Ureter (tissue), 1 donor: ENCODE measurements around the gene ILF2. TPM values are rescaled to one million over a fixed set of nuclear protein-coding genes. Genes with fewer than 3 reads are reported as not detected.
A peak's percentile ranks its signal among the peaks of the same experiment; 100 is the strongest.

ENCODE experiments used
- DNase-seq: peaks from one replicate; pipeline ENCODE4 v3.0.0-alpha.2; 2020; ENCODE audit warnings: low spot score
- total RNA-seq: library from RNA; stranded (reverse); gene quantifications from one replicate; pipeline ENCODE4 v1.2.4, GENCODE V29; 2023
- donor health status: DM: yes; HTN: yes; CAD: no.

The ILF2 gene
- total RNA-seq, 1 donor from 2014 or later: 131 TPM

DNA sequence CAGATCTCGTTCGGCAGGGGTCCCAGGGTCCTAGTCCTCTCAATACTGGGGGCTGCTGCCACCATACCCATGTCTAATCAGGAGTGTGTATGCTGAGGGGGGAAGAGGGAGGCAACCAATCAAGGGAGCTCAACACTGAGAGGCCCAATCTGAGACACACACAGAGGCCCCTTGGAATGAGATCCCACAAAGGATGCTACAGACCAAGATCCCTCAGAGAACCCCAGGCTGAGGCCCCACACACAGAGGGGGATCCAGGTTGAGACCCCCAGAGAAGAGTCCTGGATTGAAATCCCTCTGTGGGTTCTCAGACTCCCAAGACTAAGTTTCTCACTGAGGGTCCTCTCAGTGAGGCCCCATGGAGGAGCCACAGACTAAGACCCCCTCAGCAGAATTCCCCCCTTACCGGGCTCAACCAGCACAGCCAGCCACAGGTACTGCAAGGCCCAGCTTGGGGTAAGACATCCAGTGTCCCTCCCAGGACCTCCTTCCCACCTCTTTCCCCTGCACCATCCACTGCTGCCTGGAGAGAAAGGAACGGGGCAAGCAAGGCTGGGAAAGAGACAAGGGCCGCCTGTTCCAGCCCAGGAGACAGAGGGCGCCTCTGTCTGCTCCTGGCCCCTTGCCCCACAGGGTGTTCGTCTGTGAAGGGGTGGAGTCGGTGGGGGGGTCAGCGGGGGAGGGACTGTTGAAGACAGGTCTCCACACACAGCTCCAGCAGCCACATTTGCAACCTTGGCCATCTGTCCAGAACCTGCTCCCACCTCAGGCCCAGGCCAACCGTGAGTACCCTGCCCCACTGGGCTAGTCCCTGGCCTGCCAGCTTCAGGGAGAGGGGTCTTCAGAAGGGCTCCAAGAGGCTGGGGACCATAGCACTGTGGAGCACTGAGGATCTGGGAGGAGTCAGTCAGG lies 42.8 kb downstream of the ILF2 start, which contains the start of gene S100A1:
Gene S100A1, plus strand, starts transcription at position 720 of the 912 bp plus-strand sequence. CDS start 2,088 bp downstream, outside the sequence.
- no peak for DNase-seq

DNA sequence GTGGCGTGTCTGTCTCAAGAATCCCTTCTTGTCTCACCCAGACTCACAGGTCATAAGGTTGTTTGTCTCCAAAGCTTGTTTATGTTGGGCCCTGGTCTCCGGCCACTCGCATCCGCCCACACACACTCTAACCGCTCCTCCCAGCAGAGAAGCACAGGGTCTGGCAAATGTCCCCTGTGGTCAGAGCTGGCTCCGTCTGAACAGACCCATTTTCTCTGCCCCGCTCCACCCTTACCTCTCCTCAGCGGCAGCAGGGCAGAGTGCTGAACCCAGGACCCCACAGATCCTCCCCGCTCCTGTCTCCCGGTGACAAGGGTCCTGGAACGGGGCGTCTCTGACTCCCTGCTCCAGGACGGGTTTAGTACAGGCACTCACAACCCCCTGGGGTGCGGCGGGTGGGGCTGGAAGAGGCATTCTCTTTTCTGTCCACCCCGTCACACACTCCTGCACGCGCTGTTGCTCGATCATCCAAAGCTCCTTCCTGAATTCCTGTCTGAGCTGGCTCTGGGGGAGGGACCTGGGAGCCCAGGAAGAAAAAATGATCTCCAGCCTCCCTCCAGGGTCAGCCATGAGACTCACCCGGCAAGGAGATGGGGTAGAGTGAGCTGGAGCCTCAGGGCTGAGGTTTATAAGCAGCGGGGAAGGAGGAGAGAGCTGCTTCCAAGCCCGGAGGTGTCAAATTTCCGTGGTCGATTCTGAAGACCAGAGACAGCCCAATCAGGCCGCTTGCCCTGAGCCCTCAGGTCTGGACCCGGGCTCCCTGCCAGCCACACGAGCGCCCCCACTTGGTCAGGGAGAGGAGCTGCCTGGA lies 43.7 kb downstream of the ILF2 start, which contains the start of gene S100A13:
Gene S100A13, minus strand, starts transcription at position 602 of the 811 bp plus-strand sequence. CDS start 1,033 bp downstream, outside the sequence.
- DNase-seq: peak; percentile 81

DNA sequence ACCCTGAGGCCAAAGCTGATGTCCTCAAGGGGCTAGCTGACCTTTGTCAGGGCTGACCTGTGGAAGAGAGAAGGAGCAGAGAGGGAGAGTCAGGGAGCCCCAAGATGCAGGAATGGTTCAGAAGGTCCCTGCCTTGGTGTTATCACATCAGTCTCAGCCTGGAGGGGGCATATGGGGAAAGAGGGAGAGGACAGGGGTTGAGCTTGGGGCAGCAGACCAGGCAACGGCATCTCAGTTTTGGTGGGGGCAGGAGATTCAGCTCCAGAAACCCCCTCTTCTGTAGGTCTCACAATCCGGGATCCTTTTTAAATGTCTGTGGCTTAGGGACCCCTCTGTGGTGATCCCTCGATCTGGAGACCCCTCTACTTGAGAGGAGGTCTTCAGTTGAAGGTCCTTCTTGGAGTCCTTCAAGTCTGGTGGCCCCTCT lies 44.3 kb downstream of the ILF2 start:
- no peak for DNase-seq

DNA sequence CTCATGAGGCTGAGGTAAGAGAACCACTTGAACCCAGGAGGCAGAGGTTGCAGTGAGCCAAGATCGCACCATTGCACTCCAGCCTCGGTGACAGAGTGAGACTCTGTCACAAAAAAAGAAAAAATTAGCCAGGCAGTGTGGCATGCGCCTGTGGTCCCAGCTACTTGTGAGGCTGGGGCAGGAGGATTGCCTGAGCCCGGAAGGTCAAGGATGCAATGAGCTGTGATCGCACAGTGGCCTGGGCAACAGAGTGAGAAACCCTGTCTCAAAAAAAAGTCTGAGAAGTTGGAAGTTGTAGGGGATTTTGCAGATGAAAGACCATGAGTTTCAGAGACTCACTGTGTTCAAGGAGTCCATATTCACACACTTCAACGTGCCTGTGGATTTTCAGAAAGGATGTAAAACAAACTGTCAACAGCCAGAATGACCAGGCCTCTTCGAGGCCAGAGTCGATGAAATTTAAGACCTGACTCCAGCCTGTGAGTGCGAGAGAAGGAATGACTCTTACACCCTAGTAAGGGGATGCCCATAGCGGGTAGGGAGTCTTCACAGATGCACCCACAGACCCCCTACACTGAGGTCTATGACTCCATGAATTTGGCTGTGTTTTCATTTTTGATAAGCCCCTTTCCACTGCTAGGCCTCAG lies 45.7 kb downstream of the ILF2 start:
- no peak for DNase-seq

DNA sequence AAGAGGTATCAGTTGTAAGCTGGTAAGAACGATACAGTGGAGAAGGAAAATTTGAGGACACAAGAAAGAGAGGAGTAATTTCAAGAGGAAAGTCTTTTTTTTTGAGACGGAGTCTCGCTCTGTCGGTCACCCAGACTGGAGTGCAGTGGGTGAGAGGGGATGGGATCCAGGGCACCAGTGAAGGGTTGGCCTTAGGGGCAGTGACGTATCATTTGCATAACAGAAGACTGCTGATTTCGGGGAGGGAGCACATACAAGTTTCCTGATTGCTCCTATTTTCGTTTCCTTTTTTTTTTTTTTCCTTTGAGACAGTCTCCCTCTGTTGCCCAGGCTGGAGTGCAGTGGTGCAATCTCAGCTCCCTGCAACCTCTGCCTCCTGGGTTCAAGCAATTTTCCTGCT lies 47.7 kb downstream of the ILF2 start:
- no peak for DNase-seq

DNA sequence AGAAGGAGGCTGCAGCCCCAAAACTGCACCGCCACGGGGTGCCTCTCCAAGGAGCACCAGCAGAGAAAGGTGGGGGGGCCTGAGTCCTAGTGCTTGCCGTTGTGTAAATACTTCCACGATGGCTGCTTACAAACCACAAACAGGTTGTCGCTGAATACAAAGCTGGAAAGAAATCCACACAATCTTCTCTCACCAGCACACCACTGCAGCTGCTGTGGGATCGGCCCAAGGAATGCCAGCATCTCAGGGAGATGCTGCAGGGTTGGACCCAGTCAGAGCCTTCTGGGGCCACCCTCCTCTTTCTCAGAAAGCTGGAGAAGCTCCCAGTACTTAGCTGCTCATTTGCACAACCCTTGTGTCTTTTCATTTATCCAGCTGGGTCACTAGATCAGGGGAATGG lies 51.6 kb downstream of the ILF2 start:
- DNase-seq: no peak

DNA sequence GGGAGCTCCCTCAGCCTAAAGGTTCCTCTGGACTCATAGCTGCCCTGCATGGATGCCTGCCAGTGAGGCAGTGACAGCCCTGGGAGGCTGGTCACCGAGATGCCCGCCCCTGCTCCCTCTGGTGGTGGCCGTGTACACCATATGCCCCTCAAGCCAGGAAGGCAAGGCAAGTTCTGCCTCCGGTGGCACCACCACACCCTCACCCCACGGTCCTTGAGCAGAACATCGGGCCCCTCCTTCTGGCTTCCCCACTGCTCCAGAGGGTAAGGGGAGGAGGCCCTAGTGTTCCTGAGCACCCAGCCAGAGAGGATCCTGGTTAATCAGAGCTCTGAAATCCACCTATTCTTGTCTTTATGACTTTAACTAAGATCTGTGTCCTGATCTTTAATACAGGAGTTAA lies 53.1 kb downstream of the ILF2 start:
- peak; percentile 75 for DNase-seq

DNA sequence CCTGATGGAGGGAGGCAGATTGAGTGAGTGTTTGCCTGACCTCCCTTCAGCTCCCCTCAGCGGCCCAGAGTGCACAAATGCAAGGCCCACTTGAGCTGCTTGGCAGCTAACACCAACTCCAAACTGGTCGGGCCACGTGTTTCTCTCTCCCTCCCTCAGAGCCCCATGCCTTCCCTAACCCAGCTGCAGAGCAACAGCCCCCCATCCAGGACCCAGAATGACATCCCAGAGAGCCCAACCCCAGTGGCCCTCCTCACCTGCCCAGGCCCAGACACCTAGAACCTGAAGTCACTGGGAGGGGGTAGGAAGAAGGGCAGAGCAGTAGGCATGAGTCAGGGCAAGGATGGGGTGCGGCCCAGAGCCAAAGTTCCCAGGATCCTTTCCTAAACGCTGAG lies 53.9 kb downstream of the ILF2 start:
- no peak for DNase-seq

DNA sequence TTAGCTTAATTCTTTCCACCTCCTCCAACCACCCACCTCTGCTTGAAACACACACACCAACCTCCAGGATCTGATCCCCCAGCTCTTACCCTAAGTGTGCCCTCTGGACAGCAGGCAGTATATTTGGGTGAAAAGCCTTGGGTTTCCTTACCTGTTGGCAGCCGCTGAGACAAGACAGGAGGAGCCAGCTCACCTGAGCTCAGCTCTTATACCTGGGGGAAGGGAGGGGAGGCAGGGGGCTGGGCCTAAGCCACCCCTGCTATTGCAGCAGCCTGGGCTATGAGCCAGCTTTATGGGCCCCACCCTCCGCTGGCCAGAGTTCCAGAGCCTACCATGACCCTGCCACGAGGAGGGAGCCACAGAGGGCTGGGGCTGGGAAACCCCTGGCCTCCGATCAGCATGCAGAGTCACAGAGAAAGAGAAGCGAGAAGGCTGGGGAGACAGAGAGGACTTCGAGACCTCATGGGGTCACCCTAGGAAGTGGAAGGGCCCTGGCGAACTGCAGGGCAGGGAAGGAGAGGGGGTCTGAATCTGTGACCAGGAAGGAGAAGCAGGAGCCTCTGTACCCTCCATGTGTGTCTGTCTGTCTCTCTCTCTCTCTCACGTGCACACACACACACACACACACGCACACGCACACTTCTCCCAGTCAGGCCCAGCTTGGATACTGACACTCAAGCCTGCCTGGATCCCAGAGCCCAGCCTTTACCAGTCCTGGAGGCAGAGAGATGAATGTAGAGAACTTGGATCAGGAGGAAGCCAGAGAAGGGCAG lies 54.5 kb downstream of the ILF2 start, which contains the start of gene S100A14:
Gene S100A14, minus strand, starts transcription at position 182 of the 773 bp plus-strand sequence. CDS start 467 bp downstream, outside the sequence.
- DNase-seq: peak; percentile 77

DNA sequence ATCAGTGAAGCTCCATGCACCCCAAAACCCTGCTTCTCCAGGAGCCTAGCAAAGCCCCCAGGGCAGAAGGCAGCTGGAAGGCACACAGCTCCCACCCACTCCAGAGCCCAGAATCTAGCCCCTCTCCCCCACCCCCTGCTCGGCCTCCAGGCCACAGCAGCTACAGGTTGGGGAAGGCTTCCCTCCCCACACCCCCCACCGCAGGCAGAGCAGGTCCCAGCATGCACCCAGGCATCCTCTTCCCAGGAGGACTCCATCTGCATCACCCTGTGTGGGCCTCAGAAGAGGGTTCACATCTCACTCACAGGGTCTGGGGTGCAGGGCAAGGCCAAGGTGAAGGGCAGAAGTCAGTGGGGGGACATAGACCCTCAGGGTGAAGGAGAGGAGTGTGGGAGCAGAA lies 55.4 kb downstream of the ILF2 start:
- DNase-seq: no peak

DNA sequence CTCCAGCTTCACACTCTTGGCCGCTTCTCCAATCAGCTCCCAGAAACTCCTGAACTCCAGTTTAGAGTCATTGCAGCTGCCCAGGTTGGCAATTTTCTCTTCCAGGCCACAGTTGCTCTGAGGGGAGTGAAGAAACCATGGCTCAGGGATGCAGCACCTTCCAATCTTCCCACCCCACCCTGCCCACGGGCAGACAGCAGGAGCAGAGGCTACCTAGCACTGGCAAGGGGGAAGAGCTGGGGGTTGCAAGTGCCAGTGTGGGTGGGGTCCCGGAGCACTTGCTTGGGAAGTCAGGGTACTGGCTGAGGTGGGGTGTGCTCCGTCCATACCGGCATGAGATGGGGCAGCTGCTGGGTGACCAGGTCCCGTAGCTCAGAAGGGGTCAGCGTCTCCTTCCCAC lies 55.9 kb downstream of the ILF2 start:
- no peak for DNase-seq

DNA sequence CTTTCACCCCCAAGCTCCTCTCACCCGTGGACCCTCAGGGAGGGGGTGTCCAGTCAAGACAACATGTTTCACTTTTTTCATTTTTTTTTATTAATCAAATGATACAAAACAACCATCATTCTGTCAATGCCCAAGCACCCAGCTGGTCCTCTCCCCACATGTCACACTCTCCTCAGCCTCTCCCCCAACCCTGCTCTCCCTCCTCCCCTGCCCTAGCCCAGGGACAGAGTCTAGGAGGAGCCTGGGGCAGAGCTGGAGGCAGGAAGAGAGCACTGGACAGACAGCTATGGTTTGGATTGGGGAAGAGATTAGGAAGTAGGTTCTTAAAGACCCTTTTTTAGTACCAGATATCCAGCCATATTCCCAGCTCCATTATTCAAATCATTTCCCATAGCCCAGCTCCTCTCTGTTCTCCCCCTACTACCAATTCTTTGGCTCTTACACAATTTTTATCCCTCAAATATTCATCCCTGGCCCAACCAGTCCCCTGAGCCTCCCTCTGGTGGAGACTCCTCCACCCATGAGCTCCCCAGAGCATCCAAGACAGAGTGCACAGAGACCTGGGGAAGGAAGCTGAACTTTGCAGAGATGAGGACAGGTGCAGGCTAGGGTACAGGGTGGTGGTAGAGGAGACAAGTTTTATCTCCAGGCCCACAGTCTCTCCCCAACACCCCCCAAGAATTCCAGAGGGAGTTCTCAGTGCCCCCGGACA lies 56.4 kb downstream of the ILF2 start:
- no peak for DNase-seq

DNA sequence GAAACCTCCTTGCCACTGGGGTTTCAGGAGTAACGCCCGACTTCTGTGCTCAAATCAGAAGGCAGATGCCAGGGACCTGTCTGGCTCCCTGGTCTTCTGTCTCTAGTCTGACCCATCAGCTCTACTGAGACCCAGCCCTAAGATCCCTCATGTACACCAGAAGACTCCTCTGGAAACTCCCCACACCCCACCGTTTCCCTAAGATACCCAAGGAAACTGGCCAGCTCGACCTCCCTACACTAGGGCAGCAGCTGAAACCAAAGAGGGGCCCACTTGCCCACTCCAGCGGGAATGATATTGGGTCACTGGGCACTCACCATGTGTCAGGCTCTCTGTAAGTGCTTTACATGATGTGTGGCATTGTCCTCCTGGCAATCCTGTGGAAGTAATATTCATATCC lies 57.4 kb downstream of the ILF2 start:
- DNase-seq: no peak

DNA sequence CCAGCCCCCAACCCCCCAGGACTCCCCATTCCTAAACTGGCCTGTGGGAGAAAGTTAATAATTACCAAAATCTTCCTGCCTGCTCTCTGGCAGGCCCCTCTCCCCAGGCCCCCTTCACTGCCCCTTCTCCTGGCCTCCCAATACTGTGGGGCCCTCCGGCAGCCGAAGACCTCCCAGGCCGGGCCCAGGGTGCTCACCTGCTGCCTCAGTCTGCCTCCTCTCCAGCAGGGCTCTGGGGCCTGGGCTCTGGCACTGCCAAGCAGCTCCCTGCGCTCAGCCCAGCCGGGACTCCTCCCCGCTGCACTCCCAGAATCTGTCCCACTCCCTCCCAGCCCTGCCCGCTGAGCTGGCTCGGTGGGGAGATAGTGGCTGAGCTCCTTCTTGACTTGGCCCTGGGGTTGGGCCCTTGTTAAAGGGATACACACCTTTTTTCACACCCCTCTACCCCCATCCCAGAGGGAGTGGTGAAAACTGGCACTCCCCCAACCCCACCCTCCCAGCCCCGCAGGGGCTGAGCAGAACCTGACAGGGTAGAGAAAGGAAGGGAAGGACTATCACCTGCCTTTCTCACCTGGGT lies 58.0 kb downstream of the ILF2 start, which contains the start of gene S100A16:
Gene S100A16, minus strand, starts transcription at position 383 of the 577 bp plus-strand sequence. CDS start 4,986 bp downstream, outside the sequence.
- DNase-seq: peak; percentile 89

DNA sequence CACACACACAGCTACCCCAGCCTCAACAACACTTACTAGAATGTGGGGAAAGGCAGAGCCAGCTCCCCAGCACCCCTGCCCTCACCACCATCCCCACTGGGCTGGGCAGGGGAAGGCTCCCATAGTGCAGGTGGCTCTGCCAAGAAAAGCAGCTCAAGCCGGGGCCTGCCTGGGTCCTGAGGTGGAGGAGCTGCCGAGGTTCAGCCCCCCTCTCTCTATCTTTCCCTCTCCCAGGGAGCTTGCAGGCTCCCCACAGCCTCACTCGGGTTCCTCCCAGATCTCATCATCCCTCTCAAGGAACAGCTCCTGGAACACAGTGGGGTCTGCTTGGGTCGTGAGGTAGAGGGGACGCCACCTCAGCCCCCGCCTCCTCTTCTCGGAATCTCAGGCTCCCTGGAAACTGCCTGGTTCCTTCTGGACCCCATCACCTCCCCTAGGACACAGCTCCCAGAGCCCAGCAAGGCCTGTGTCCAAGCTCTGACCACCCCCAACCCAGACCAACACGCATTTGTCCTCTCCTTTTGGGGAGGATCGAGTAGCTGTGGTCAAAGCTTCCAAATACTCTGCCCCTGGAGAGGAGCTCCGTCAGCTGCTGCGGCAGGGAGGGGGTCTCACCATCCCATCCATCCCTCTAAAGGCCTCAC lies 58.6 kb downstream of the ILF2 start:
- DNase-seq: no peak
